Natural killer cell (primary cell): Measurements from ENCODE around the gene SLC22A23. TPM values are rescaled to one million over a fixed set of nuclear protein-coding genes. Genes with fewer than 3 reads are reported as not detected.

Experiments used
- ATAC-seq, 3 donors: fragments of 150-1000 bp in 2 of 3; fragments of 200-7000 bp in 1 of 3; cut with Tn5 transposase; 1 replicate in 1 of 3; 2 replicates in 2 of 3; pipeline ENCODE4 v1.10.0; 2021; ENCODE audit warnings: mild to moderate bottlenecking in 2 of 3, moderate library complexity in 2 of 3
- DNase-seq, 2 donors: peaks; one replicate each; pipeline versions ENCODE4 v3.0.0 to v3.0.0-alpha.2; 2013 to 2021; ENCODE audit warnings: mixed read lengths in 1 of 2
- H3K27ac ChIP-seq: one replicate; pipeline ENCODE4 v1.5.1; 2013; ENCODE audit warnings: mild to moderate bottlenecking, low read length
- H3K27me3 ChIP-seq: one replicate; pipeline ENCODE4 v1.6.1; 2013; ENCODE audit warnings: low read length; ENCODE audit not compliant: control insufficient read depth, insufficient read depth
- H3K36me3 ChIP-seq: one replicate; pipeline ENCODE4 v1.6.1; 2013; ENCODE audit warnings: low read length; ENCODE audit not compliant: control insufficient read depth, insufficient read depth
- H3K4me1 ChIP-seq: one replicate; pipeline ENCODE4 v1.6.1; 2013; ENCODE audit warnings: low read length; ENCODE audit not compliant: control insufficient read depth, insufficient read depth
- H3K4me3 ChIP-seq: one replicate; pipeline ENCODE4 v1.5.1; 2013; ENCODE audit warnings: low read length
- H3K9me3 ChIP-seq: one replicate; pipeline ENCODE4 v1.6.1; 2013; ENCODE audit warnings: low read length; ENCODE audit not compliant: control insufficient read depth, insufficient read depth
- H3K27ac Mint-ChIP-seq, 2 donors: one replicate each; pipeline ENCODE4 v1.8.0; 2022; ENCODE audit warnings: mild to moderate bottlenecking in 2 of 2, mixed read lengths in 2 of 2, moderate library complexity in 1 of 2
- H3K27me3 Mint-ChIP-seq, 2 donors: one replicate each; pipeline ENCODE4 v1.8.0; 2022; ENCODE audit warnings: low read depth in 2 of 2, mixed read lengths in 2 of 2
- H3K36me3 Mint-ChIP-seq: one replicate; pipeline ENCODE4 v1.8.0; 2022; ENCODE audit warnings: mixed read lengths
- H3K4me1 Mint-ChIP-seq, 2 donors: one replicate each; pipeline ENCODE4 v1.8.0; 2022; ENCODE audit warnings: mixed read lengths in 2 of 2
- H3K4me3 Mint-ChIP-seq: one replicate; pipeline ENCODE4 v1.8.0; 2022; ENCODE audit warnings: mild to moderate bottlenecking, moderate library complexity, mixed read lengths
- H3K9me3 Mint-ChIP-seq, 2 donors: one replicate each; pipeline ENCODE4 v1.8.0; 2022; ENCODE audit warnings: mixed read lengths in 2 of 2
- CTCF ChIP-seq: fragments of 200-600 bp; IDR thresholded peaks from one replicate; pipeline ENCODE4 v1.8.0; 2022; ENCODE audit warnings: antibody characterized with exemption
- WGBS: methylation state at CpG from one replicate; pipeline ENCODE4 v1.1.7; 2013; ENCODE audit warnings: missing lambda C conversion rate; ENCODE audit not compliant: insufficient coverage; 5-methylcytosine and 5-hydroxymethylcytosine counted together
- intact Hi-C: fragments of 100-400 bp; cut with micrococcal nuclease; formaldehyde crosslinking; loops from one replicate; pipeline ENCODE4 v1.14.2; 2022
- total RNA-seq, 4 donors: library from RNA; stranded (reverse); fragments of 120-200 nt in 1 of 4; gene quantifications; one replicate each; pipeline versions ENCODE4 v1.2.3 to v1.2.4, GENCODE V29; 2013 to 2022

Gene SLC22A23
- total RNA-seq, 3 donors from 2014 or later (not counting 1 experiment from before 2014, with no cell fraction given) = 0.24 to 0.79 (median 0.38) TPM

GRCh38 chr6:3335169-3335568 is 121.7 kb downstream of the SLC22A23 start:
- WGBS = 90% methylated on average over 6 of the region's 6 CpGs

GRCh38 chr6:3334555-3334954 is 122.3 kb downstream of the SLC22A23 start:
- H3K4me3 ChIP-seq = no peak overlapping the region
- no peak overlapping the region for H3K27ac ChIP-seq
- ATAC-seq = peak in 2 of 3 donors; percentile 40 to 81
- intact Hi-C loops = no loop called here
- no peaks in the 10 kb centered on the region for H3K9me3 ChIP-seq
- 35% methylated on average over 8 of the region's 8 CpGs for WGBS
- H3K9me3 Mint-ChIP-seq = no peaks in the 10 kb centered on the region
- H3K36me3 Mint-ChIP-seq = no peaks in the 10 kb centered on the region
- H3K4me1 ChIP-seq = peaks cover 18% of the 10 kb centered on the region
- H3K27ac Mint-ChIP-seq = no peak overlapping the region
- peaks cover 21 to 26% of the 10 kb centered on the region in 2 donors for H3K4me1 Mint-ChIP-seq
- no peak for TF ChIP-seq CTCF
- H3K4me3 Mint-ChIP-seq = no peak overlapping the region
- DNase-seq = no peak
- H3K27me3 ChIP-seq = no peaks in the 10 kb centered on the region
- peaks cover 8 to 19% of the 10 kb centered on the region in 2 donors for H3K27me3 Mint-ChIP-seq
- H3K36me3 ChIP-seq = no peaks in the 10 kb centered on the region

More at GRCh38 chr6:3335169-3335568, 121.7 kb downstream of the SLC22A23 start:
- peaks cover 21 to 26% of the 10 kb centered on the region in 2 donors for H3K4me1 Mint-ChIP-seq
- Histone ChIP-seq H3K27ac (no peak overlapping the region), H3K4me1 (peaks cover 18% of the 10 kb centered on the region), H3K36me3 (no peaks in the 10 kb centered on the region), H3K27me3 (no peaks in the 10 kb centered on the region), H3K4me3 (no peak overlapping the region), H3K9me3 (no peaks in the 10 kb centered on the region)
- H3K4me3 Mint-ChIP-seq = no peak overlapping the region
- peaks cover 8 to 19% of the 10 kb centered on the region in 2 donors for H3K27me3 Mint-ChIP-seq
- H3K9me3 Mint-ChIP-seq = no peaks in the 10 kb centered on the region
- ATAC-seq (no peak), DNase-seq (no peak)
- TF ChIP-seq CTCF = no peak
- no peaks in the 10 kb centered on the region for H3K36me3 Mint-ChIP-seq
- H3K27ac Mint-ChIP-seq = no peak overlapping the region
- intact Hi-C loops = no loop called here

GRCh38 chr6:3333263-3333662 is 123.6 kb downstream of the SLC22A23 start:
- Mint-ChIP-seq H3K9me3 (no peaks in the 10 kb centered on the region), H3K4me3 (peak overlapping the region; percentile 21), H3K36me3 (no peaks in the 10 kb centered on the region), H3K27ac (peak overlapping the region in 1 of 2 donors; percentile 48), H3K4me1 (peaks cover 21 to 26% of the 10 kb centered on the region in 2 donors), H3K27me3 (peaks cover 8 to 19% of the 10 kb centered on the region in 2 donors)
- 42% methylated on average over 6 of the region's 6 CpGs for WGBS
- H3K27ac ChIP-seq = no peak overlapping the region
- ATAC-seq (peak in 1 of 3 donors; percentile 74), DNase-seq (no peak)
- no peaks in the 10 kb centered on the region for H3K36me3 ChIP-seq
- no peak for TF ChIP-seq CTCF
- no peaks in the 10 kb centered on the region for H3K27me3 ChIP-seq
- H3K9me3 ChIP-seq = no peaks in the 10 kb centered on the region
- H3K4me3 ChIP-seq = no peak overlapping the region
- H3K4me1 ChIP-seq = peaks cover 18% of the 10 kb centered on the region
- intact Hi-C loops = no loop called here

- Histone ChIP-seq H3K9me3 (no peaks in the 10 kb centered on the region), H3K4me1 (peaks cover 18% of the 10 kb centered on the region), H3K4me3 (no peak overlapping the region), H3K27ac (no peak overlapping the region), H3K27me3 (no peaks in the 10 kb centered on the region), H3K36me3 (no peaks in the 10 kb centered on the region)
- ATAC-seq (no peak), DNase-seq (no peak)
- H3K4me3 Mint-ChIP-seq = no peak overlapping the region
- H3K36me3 Mint-ChIP-seq = no peaks in the 10 kb centered on the region
- no peaks in the 10 kb centered on the region for H3K9me3 Mint-ChIP-seq
- no peak for TF ChIP-seq CTCF
- H3K27me3 Mint-ChIP-seq = peaks cover 9 to 17% of the 10 kb centered on the region in 2 donors
- no peak overlapping the region for H3K27ac Mint-ChIP-seq
- 97% methylated on average over 6 of the region's 7 CpGs for WGBS
- intact Hi-C loops = no loop called here
- H3K4me1 Mint-ChIP-seq = peaks cover 19 to 21% of the 10 kb centered on the region in 2 donors
Observed at GRCh38 chr6:3331971-3332370, 124.9 kb downstream of the SLC22A23 start.
